ENCODE results near the gene APMAP.
A peak's percentile ranks its signal among the peaks of the same experiment; 100 is the strongest.
"Not testable (repeated sequence)": the region's sequence is repeated elsewhere in the genome, so short reads cannot be mapped to it uniquely, and the experiment has no call there.

The APMAP gene

DNA sequence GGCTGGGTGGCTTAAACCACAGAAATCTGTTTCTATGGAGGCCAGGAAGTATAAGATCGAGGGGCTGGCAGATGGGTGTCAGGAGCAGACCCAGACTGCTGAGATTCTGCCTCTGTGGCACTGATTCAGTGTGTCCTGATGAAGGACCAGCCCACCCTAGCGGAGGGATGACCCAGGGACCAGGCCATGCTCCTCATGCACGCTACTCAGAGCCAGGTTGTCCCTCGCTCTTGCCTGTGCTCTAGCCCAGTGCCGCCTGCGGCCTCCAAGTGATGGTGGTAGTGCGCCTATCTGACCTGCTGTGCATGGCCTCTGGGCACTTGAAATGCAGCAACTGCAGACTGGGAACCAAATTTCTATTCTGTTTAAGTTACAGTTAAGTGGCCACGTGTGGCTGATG, 13.1 kb upstream of the APMAP start:
- no peak for DNase-seq

GRCh38 chr20:25005220-25005619, 12.7 kb upstream of the APMAP start:
- no peak for DNase-seq

GRCh38 chr20:25003002-25003401, 10.5 kb upstream of the APMAP start:
- no peak for DNase-seq

GRCh38 chr20:25001323-25001722, 8.8 kb upstream of the APMAP start:
- DNase-seq = not testable (repeated sequence)

DNA sequence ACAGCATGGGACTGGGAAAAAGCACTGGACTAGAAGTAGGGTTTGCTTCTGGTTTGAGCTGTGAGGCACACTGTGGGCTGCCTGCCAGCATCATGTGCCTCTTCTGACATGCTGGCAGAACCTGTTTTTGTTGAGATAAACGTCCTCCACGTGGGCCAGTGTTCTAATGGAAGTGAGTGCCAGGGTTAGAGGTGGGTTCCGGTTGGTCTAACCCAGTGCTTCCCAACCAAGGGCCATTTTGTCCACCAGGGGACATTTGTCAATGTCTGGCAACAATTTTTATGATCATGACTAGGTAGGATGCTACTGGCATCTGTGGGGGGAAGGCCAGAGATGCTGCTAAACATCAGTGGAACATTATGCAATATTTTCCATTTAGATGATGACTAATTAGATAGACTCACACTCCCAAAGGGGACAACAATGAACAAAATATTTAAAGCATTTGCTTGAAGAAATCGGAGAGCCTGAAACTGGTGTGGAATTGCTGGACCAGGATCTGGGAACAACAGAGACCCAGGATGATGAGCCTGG, 7.8 kb upstream of the APMAP start:
- DNase-seq = no peak

DNA sequence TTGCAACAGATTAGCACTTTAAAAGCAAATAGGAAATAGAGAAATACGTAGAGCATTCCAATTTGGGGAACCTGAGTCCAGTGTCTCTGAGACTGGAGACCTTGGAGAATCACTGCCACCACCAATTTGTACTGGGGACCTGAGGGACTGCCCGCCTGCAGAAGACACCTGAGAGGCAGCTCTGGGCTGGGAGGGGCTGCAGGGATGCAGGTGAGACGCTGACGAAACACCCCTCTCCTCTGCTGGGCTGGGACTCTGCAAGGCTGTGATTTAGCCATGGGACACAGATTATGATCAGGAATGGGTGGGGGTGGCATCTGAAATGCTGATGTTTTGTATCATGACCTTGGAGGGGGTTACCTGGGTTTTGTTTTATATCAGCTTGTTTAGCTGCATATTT, 7.0 kb upstream of the APMAP start:
- no peak for DNase-seq

DNA sequence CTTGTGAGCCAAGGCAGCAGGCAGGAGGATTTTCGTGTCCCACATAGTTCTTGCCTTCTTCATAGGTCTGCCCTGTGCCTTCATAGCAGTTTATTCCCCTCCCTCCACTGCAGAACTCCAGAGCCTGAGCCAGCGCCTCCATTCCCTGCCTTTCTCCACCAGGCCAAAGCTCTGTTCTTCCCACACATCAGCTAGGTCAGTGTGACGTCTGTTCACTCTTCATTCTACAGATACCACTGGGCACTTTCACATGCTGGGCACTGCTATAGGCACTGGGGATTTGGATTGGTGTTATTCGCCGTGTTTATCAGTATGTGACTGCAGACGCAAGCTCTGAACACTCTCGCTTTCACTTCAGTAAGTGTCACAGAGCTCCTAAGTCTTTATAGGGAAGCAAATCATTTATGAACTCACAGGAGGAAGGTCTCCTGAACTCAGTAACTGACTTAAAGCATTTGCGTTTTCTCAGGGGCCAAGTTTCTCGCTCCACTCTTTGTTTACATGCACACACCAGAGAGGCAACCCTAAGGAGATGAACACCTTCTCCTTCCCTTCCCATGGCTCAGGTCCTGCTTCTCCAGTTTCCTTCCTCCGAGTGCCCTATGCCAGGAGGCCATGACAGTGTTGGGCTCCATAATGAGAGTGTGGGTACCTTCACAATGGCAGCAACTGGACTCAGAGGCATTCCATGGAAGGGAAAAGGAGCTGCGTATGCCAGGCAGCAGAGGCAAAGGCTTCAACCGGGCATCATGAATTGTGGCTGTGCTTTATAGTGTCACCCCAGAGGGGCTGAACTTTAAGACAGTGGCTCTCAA, 6.3 kb upstream of the APMAP start:
- DNase-seq = no peak

GRCh38 chr20:24998121-24998520, 5.6 kb upstream of the APMAP start:
- no peak for DNase-seq

DNA sequence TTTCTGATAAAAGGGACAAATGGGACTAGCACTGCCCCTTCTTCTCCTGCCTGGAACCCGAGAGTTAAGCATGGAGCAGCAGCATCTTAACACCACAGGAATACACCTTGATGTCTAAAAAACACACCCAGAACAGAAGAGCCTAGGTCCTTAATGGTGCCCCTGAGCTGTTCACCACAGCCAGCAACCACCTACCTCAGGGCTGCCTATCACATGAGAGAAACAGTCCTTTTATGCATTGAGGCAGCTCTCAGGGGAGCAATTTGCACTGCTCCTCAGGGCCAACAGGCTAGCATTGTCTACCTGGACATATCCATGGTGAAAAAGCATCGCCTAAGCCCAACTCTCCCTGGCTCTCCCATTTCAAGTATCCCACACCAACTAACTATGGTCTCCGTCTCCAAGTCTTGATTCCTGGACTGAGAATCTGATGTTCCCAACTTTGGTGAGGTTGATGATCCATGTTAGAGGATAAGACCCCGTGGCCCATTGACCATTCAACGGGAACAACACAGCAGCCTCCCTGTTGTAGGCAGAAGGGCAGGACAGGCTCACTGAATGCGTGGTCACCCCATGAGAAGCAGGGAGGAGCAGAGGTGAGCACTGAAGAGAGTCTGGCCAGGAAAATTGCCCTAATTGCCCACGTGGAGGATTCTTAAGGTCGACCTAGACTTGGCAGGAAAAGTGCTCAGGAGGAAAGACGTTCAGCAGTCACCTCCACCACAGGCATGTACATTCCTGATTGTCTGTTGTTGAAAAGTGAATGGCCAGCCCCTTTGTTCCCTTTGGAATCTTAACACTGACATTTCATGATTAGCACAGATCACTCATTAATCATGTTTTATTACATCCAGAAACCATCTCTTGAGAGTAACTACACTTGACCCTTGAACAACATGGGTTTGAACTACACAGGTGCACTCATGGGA, 4.2 kb upstream of the APMAP start:
- DNase-seq = no peak

DNA sequence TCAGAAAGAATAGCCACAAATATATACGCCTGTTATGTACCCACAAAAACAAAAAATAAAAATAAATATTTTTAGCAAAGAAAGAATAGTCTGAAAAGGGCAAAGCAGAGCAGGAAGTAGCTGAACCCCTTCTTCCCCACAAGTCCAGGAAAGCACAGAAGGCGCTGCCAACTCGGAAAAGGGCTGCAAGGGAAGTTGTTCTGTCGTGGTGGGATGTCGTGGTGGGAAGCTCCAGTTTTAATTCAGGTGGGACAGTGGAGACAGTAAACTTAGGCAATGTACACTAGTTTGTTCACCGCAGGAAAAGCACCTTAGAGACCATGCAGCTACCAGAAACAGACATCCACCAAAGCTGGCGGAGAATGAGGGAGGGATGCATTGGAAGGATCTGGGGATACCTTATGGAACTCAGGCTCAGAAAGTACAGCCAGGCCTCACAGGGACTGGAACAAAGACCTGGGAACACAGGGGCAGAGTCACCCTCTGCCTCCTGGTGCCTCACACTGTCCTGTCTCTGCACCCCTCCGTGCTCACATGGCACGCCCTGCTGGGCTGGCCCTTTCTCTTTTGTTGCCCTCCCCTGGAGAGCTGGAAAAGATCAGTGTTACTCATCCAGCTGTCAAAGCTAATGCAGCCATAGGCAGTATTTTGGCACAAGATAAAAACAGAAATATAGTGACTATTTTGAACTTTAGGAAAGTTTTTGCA, 3.3 kb upstream of the APMAP start:
- no peak for DNase-seq

DNA sequence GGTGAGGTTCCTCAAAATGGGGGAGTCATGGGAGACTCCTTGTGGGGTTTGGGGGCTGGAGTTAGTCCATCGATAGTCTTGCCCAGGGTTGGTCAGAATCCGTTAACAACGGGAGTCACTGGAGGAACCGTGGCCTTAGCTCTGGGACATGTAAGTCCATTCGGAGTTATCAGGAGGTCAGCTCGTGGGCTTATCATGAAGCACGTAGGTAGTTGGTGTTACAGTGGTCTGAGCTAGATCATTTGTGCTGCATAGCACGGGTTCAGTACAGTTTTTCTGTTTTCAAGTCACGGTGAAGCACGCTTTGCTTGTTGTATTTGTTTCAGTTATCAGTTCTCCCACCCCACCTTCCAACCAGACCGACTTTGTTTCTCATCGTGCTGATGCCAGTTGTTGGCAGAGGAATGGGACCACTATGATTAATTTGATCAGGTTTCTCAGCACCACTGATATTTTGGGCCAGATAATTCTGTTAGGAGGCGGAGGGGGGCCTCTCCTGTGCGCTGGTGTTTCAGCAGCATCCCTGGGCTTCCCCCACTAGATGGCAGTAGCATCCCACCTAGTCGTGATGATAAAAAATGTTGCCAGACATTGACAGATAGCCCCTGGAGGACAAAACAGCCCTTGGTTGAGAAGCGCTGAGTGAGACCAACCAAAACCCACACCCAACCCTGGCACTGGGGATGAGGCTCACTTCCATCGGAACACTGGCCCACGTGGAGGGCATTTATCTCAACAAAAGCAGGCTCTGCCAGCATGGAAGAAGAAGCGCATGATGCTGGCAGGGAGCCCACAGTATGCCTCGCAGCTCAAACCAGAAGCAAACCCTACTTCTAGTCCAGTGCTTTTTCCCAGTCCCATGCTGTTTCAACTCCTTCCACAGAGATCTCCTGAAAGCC, 2.2 kb upstream of the APMAP start:
- DNase-seq = peak; percentile 75

DNA sequence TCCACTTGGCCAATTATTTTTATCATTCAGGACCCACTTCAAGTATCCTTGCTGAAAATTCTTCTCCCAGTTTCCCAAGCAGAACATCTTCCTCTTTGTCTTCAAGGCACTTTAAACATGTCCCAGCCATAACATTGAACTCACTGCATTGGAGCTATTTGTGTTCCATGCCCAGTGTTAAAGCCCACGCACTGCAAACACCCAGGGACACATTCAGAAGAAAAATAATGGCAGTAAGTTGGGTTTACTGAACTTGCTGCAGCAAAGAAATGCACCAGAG, 1.6 kb upstream of the APMAP start:
- no peak for DNase-seq

DNA sequence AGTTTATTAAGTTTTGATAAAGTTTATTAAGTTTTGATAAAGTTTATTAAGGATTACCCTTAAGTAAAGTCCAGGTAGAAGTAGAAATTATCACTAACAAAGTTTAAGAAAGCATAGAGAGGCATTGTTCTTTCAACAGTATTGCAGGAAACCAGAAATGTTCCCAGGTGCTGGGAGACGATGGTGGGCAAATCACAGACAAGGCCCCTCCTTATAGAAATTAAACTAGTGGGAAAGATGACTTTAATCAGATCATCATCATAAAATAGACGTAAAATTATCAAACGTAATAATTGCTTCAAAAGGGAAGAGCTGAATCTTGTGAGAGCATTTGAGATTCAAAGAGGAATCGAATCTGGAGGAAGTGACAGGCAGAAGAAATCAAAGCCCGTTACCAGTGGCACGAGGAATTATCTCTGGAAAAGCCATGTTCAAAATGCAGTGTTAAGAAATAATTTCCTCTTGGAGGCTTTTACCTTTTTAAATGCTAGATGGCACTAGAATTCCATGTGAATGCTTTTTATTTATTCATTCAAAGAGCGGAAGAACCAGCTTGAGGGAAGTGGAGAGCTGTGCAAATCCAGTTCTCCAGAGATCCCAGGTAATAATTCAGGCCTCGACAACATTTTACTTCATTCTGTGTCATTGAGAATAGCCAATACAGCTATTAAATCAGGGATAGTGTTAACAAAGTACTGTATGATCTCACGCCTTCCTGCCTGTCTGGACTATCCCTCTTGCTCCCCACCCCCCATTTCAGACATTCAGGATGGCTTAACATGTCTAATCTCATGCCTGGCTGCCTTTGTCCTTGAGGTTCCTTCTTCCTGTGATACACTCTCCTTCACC, 1.0 kb upstream of the APMAP start:
- no peak for DNase-seq

DNA sequence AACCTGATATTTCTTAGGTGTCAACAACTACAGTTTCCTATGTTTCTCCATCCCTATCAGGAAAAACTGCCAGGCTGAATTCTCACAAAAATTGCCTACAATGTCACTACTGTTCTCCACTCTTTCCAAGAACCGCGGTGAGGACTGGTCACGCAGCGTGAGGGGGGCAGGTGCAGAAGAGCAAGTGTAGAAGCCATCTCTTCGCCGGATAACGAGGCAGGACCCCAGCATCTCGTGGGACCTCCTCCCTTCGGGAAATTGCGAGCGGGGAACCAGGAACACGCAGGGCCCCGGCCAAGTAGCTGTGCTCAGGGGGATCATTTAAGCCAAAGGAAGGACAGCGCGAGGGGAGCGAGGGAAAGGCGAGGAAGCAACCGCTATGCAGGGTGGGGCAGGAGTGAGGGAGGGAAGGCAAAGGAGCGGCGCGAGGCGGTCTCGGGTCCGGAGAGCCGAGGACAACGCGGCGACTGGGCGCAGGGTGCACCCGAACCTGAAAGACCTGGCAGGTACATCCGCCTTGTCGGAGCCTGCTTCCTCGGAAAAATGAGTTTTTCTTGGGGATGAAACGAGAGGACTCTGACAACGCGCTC, 559 bp downstream of the APMAP start:
- DNase-seq = peak; percentile 25

DNA sequence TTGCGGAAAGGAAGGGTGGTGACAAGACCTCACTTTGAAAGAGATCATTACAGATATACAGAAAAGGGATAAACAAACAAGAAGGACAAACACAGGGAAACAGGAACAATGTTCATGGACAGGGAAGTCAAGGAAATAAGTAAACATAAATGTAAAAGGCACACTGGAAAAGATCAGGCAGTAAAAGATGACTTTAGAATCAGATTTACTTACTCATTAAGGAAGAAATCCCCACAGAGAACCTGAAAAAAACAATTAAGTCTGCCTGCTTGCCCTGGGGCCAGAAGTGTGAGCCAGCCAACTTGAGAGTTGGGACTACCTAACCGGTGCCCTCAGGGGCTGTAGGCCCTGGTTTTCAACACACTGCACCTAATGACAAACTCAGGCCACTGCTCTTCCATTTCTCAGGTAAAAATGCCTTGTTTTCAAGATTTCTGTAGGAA, 1.7 kb downstream of the APMAP start:
- no peak for DNase-seq

- no peak for DNase-seq
These were observed 3.4 kb downstream of the APMAP start for GRCh38 chr20:24989162-24989561.

DNA sequence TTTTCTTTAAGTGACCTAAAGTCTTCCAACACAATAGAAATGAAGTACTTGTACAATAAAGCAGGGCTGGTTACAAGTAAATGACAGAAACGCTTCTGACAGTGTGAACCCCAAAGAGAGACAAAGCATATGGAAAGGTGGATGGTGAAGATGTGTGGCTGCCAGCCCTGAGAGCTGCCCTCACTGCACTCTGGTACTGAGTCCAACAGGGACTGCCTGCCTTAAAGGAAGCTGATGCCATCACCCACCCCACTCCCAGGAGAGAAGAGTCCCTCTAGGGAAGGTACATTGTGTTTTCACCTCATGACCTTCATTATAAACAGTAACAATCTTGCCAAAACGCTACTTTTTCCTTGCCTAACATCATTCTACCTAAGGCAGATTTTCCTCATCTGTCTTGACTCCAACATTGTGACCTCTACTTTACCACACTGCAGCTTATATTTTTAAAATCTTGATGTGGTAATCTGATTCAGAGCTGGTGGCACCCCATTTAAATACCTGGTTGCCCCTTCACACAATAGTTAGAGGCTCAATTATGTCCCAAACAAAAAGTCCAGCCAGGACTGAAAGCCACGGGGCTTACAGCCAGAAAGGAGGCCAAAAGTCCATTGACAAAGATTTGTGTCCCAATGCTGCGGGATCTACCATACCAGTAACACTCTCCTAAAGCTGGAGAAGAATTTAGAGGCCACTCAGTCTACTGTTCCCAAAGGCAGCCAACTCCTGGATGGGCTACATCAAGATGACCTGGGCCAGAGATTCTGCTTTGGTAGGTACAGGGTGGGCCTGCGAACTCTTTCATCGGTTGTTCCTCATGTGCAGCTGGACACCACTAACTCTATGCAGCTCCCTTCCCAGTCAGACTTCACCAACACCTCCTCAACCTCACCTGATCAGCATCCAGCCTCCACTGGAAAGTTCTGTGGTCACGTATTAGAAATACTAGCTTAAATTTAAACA, 4.4 kb downstream of the APMAP start:
- no peak for DNase-seq

DNA sequence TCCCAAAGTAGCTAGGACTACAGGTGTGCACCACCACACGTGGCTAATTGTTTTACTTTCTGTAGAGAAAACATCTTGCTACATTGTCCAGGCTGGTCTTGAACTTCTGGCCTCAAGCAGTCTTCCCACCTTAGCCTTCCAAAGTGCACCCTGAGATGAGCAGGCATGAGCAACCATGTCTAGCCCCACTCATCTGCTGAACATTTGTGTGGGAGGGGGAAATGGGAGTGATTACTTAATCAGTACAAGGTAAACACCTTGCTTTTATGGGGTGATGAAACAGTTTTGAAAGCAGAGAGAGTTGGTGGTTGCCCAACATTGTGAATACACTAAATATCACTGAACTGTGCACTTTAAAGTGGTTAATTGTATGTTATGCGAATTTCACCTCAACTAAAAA, 5.3 kb downstream of the APMAP start:
- no peak for DNase-seq

DNA sequence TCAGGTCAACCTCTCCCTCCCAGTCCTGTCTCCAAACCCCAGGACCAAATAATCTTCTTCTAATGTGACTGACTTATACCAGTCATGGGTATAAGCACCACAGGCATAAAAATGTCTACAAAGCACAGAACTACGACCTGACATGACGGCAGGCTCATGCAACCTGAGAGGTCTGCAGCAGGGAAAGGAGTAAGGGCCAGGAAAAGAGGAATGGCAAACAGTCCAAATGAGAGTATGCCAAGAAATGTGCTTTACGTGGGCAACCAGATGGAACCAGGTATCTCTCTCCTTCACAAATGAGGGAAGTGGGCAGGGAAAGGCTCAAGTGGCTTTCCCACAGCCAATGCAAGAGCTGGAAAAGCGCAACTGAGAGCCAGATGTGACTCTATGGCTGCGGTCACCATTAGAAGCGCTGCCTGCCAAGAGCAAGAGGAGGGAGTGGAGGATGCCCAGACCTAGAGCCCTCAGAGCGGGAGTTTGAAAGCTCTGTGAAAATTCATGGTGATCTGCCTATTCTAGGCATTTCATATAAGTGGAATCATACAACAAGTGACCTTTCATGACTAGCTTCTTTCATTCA, 6.0 kb downstream of the APMAP start:
- DNase-seq = no peak
